CD4-positive, alpha-beta memory T cell (primary cell): Measurements from ENCODE around the gene SSBP4. TPM values are rescaled to one million over a fixed set of nuclear protein-coding genes. Genes with fewer than 3 reads are reported as not detected.

Experiments used
- CTCF ChIA-PET: fragments of 350-600 bp; sonication (Branson Sonifier 250); formaldehyde crosslinking; loops from one replicate; lab custom pipeline; 2021; ENCODE audit warnings: inconsistent platforms; ENCODE audit not compliant: partially characterized antibody; lab: Charles Lee
- POLR2A ChIA-PET: fragments of 350-600 bp; sonication (Branson Sonifier 250); formaldehyde crosslinking; loops from one replicate; lab custom pipeline; 2021; ENCODE audit not compliant: partially characterized antibody; lab: Charles Lee
- DNase-seq, 5 donors: peaks; one replicate each; pipeline versions ENCODE4 v3.0.0 to v3.0.0-alpha.2; 2020 to 2022; ENCODE audit warnings: mixed read lengths in 1 of 5
- H3K27ac ChIP-seq: one replicate; pipeline ENCODE4 v1.7.0; 2013; ENCODE audit warnings: low read depth, low read length
- H3K27me3 ChIP-seq: 2 replicates; pipeline ENCODE4 v1.7.0; 2013; ENCODE audit warnings: mild to moderate bottlenecking, low read length, moderate library complexity; ENCODE audit not compliant: insufficient read depth
- H3K36me3 ChIP-seq: 2 replicates; pipeline ENCODE4 v1.7.0; 2013; ENCODE audit warnings: mild to moderate bottlenecking, low read length, moderate library complexity; ENCODE audit not compliant: insufficient read depth
- H3K4me1 ChIP-seq: 2 replicates; pipeline ENCODE4 v1.7.0; 2013; ENCODE audit warnings: mild to moderate bottlenecking, low read length, moderate library complexity; ENCODE audit not compliant: insufficient read depth
- H3K4me3 ChIP-seq, 2 donors: one replicate each; pipeline ENCODE4 v1.7.0; 2013; ENCODE audit warnings: low read length in 2 of 2, mild to moderate bottlenecking in 1 of 2
- H3K9me3 ChIP-seq, 2 donors: one replicate each; pipeline ENCODE4 v1.7.0; 2013; ENCODE audit warnings: low read length in 2 of 2, control low read depth in 1 of 2; ENCODE audit not compliant: control insufficient read depth in 1 of 2
- H3K27ac Mint-ChIP-seq, 7 donors: one replicate each; pipeline ENCODE4 v1.8.0; 2020 to 2021; ENCODE audit warnings: mixed read lengths in 7 of 7, mild to moderate bottlenecking in 6 of 7, inconsistent platforms in 3 of 7, moderate library complexity in 3 of 7
- H3K27me3 Mint-ChIP-seq, 2 donors: one replicate each; pipeline ENCODE4 v1.8.0; 2020 to 2021; ENCODE audit warnings: mixed read lengths in 2 of 2
- H3K36me3 Mint-ChIP-seq, 2 donors: one replicate each; pipeline ENCODE4 v1.8.0; 2020 to 2021; ENCODE audit warnings: mixed read lengths in 2 of 2, inconsistent platforms in 1 of 2, mild to moderate bottlenecking in 1 of 2
- H3K4me1 Mint-ChIP-seq, 4 donors: one replicate each; pipeline ENCODE4 v1.8.0; 2020 to 2021; ENCODE audit warnings: mixed read lengths in 4 of 4, mild to moderate bottlenecking in 1 of 4
- H3K4me3 Mint-ChIP-seq, 8 donors: one replicate each; pipeline ENCODE4 v1.8.0; 2020 to 2021; ENCODE audit warnings: mixed read lengths in 8 of 8, mild to moderate bottlenecking in 7 of 8, moderate library complexity in 6 of 8, inconsistent platforms in 3 of 8
- H3K9me3 Mint-ChIP-seq, 8 donors: one replicate each; pipeline ENCODE4 v1.8.0; 2020 to 2021; ENCODE audit warnings: mixed read lengths in 8 of 8, mild to moderate bottlenecking in 5 of 8, inconsistent platforms in 3 of 8, moderate library complexity in 1 of 8
- intact Hi-C: fragments of 100-400 bp; cut with micrococcal nuclease; formaldehyde crosslinking; loops from one replicate; pipeline ENCODE4 v1.15.1; 2023
- polyA plus RNA-seq, 2 donors: library from polyadenylated mRNA; unstranded; fragments of 300-500 nt; fragmentation: Illumina TruSeq; gene quantifications; one replicate each; pipeline ENCODE4 v1.2.3, GENCODE V29; 2021
- total RNA-seq, 2 experiments: library from RNA; stranded (reverse); gene quantifications; one replicate each; pipeline ENCODE4 v1.2.3, GENCODE V29; 2021

Gene SSBP4
- total and polyA plus RNA-seq, 4 experiments from 2014 or later: 71.3 to 108 (median 77.4) TPM

- peak overlapping the region; percentile 70 for H3K27ac ChIP-seq
- no peaks in the 10 kb centered on the region for H3K9me3 ChIP-seq
- no peaks in the 10 kb centered on the region for H3K36me3 ChIP-seq
- ChIA-PET POLR2A (interaction anchor here (1.2 to 13.3 kb wide), 4 partner anchors 10 to 140 kb away, joined by 3 to 238 read pairs (median 64); partner anchors contain the start of genes ELL, ISYNA1 and JUND), CTCF (interaction anchor here (1.0 to 5.0 kb wide), 4 partner anchors 10 to 229 kb away, joined by 3 to 29 read pairs (median 18); partner anchors contain the start of gene JUND)
- peaks cover 2 to 5% of the 10 kb centered on the region in 2 donors for H3K27me3 Mint-ChIP-seq
- peak overlapping the region in 1 of 2 donors; percentile 64 for H3K4me3 ChIP-seq
- intact Hi-C loops: no loop called here
- H3K9me3 Mint-ChIP-seq: peaks cover 0 to 5% (median 0%) of the 10 kb centered on the region in 8 donors
- peaks cover 0 to 14% of the 10 kb centered on the region in 2 donors for H3K36me3 Mint-ChIP-seq
- H3K27me3 ChIP-seq: no peaks in the 10 kb centered on the region
- H3K27ac Mint-ChIP-seq: peak overlapping the region; percentile 96 to 98 (median 97)
- peaks cover 58 to 87% (median 76%) of the 10 kb centered on the region in 4 donors for H3K4me1 Mint-ChIP-seq
- DNase-seq: peak in 1 of 5 donors; percentile 44
- H3K4me3 Mint-ChIP-seq: peak overlapping the region; percentile 92 to 96 (median 94)
- H3K4me1 ChIP-seq: peaks cover 87% of the 10 kb centered on the region
Observed at GRCh38 chr19:18420930-18421329, 1.7 kb downstream of the SSBP4 start.

DNA sequence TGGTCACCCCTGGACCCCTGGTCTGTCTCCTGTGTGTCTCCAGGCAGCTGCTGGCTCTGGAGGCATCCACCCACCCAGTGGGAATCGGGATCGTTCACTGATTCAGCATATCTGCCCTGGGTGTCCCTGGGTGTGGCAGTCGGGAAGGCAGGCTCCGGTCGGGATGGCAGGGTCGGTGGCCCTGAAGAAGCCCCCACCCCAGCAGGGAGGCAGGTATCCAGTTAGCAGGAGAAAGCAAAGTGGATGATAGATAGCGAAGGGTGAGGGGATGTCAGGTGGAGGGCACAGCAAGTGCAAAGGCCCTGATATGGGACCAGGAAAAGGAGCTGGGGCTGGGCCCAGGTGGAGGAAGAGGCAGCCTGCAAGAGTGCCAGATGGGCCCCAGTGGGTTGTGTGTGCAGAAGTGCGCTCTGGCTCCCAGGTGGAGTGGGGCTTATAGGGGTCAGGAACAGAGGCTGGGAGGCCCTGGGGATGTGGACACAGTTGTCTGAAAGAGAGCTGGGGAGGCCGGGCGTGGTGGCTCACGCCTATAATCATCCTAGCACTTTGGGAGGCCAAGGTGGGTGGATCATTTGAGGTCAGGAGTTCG, 2.3 kb downstream of the SSBP4 start:
- Mint-ChIP-seq H3K4me1 (peaks cover 56 to 86% (median 73%) of the 10 kb centered on the region in 4 donors), H3K9me3 (peaks cover 0 to 5% (median 0%) of the 10 kb centered on the region in 8 donors), H3K36me3 (peaks cover 0 to 14% of the 10 kb centered on the region in 2 donors), H3K4me3 (peak overlapping the region; percentile 92 to 96 (median 94)), H3K27me3 (peaks cover under 1 to 5% of the 10 kb centered on the region in 2 donors), H3K27ac (peak overlapping the region; percentile 92 to 98 (median 96))
- H3K4me3 ChIP-seq: peak overlapping the region in 1 of 2 donors; percentile 64
- H3K27me3 ChIP-seq: no peaks in the 10 kb centered on the region
- CTCF ChIA-PET: interaction anchor here (0.9 to 5.0 kb wide), 4 partner anchors 10 to 426 kb away, joined by 3 to 29 read pairs (median 12); partner anchors contain the start of gene JUND
- H3K36me3 ChIP-seq: no peaks in the 10 kb centered on the region
- peak overlapping the region; percentile 70 for H3K27ac ChIP-seq
- DNase-seq: peak in 1 of 5 donors; percentile 44
- H3K9me3 ChIP-seq: no peaks in the 10 kb centered on the region
- peaks cover 87% of the 10 kb centered on the region for H3K4me1 ChIP-seq
- intact Hi-C loops: no loop called here
- POLR2A ChIA-PET: interaction anchor here (1.2 to 13.3 kb wide), 6 partner anchors 8 to 141 kb away, joined by 4 to 238 read pairs (median 10); partner anchors contain the start of genes ELL, ISYNA1 and JUND

DNA sequence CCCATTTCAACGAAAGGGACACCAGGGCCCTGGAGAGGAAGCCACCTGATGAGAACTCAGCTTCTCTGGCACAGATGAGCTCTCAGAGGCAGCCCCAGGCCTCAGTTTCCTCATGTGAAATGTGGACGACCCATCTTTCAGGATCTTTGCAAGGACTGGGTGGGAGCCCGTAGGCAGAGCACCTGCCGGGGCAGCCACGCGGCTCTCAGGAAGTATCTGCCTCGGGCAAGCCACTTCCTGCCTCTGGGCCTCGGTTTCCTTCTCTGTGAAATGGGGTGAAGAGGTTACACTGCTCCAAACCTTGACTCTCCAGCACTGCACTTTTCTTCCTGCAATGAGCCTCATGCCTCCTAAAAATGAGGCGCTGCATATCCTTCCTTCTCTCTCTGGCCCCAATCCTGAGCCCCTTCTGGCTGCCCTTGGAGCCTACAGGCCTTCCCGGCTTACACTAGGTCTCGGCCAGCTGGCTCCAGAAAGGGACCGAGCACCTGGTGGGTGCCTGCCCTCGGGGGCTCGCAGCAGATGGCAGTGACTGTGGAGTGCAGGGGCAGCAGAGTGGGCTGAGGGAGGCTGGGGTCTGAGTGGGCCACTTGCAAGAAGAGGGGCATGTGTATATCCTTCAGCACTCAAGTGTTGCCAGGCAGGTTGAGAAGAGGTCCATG, 3.5 kb downstream of the SSBP4 start:
- peak overlapping the region in 1 of 2 donors; percentile 41 for H3K4me3 ChIP-seq

GRCh38 chr19:18423258-18424020, 4.2 kb downstream of the SSBP4 start:
- Mint-ChIP-seq H3K4me3 (peak overlapping the region; percentile 11 to 96 (median 94)), H3K27me3 (peaks cover 0 to 4% of the 10 kb centered on the region in 2 donors), H3K36me3 (peaks cover 0 to 14% of the 10 kb centered on the region in 2 donors), H3K9me3 (peaks cover 0 to 2% (median 0%) of the 10 kb centered on the region in 8 donors), H3K4me1 (peaks cover 44 to 77% (median 63%) of the 10 kb centered on the region in 4 donors), H3K27ac (peak overlapping the region; percentile 78 to 97 (median 92))
- H3K9me3 ChIP-seq: no peaks in the 10 kb centered on the region
- peaks cover 83% of the 10 kb centered on the region for H3K4me1 ChIP-seq
- CTCF ChIA-PET: interaction anchor here (0.6 to 3.5 kb wide), 4 partner anchors 12 to 165 kb away, joined by 3 to 21 read pairs (median 3); partner anchors contain the start of gene REX1BD
- peak overlapping the region in 1 of 2 donors; percentile 24 for H3K4me3 ChIP-seq
- peak overlapping the region; percentile 70 for H3K27ac ChIP-seq
- POLR2A ChIA-PET: interaction anchor here (1.1 to 13.3 kb wide), 6 partner anchors 10 to 143 kb away, joined by 3 to 238 read pairs (median 11); partner anchors contain the start of genes ELL, ISYNA1 and JUND
- peak in 1 of 5 donors; percentile 41 for DNase-seq
- no peaks in the 10 kb centered on the region for H3K36me3 ChIP-seq
- no peaks in the 10 kb centered on the region for H3K27me3 ChIP-seq
- intact Hi-C loops: no loop called here

More for the DNA sequence above, 3.5 kb downstream of the SSBP4 start:
- H3K36me3 Mint-ChIP-seq: peaks cover 0 to 14% of the 10 kb centered on the region in 2 donors
- ChIA-PET POLR2A (interaction anchor here (1.2 to 13.3 kb wide), 7 partner anchors 9 to 142 kb away, joined by 3 to 238 read pairs (median 4); partner anchors contain the start of genes ELL, ISYNA1 and JUND), CTCF (interaction anchor here (0.9 to 5.0 kb wide), 6 partner anchors 11 to 425 kb away, joined by 3 to 29 read pairs (median 3); partner anchors contain the start of genes JUND and REX1BD)
- no peaks in the 10 kb centered on the region for H3K9me3 ChIP-seq
- H3K4me3 Mint-ChIP-seq: peak overlapping the region; percentile 77 to 96 (median 94)
- peak overlapping the region; percentile 87 to 97 (median 92) for H3K27ac Mint-ChIP-seq
- H3K4me1 Mint-ChIP-seq: peaks cover 51 to 82% (median 70%) of the 10 kb centered on the region in 4 donors
- H3K27me3 ChIP-seq: no peaks in the 10 kb centered on the region
- H3K4me1 ChIP-seq: peaks cover 86% of the 10 kb centered on the region
- intact Hi-C loops: no loop called here
- no peaks in the 10 kb centered on the region for H3K36me3 ChIP-seq
- peak overlapping the region; percentile 70 for H3K27ac ChIP-seq
- H3K9me3 Mint-ChIP-seq: peaks cover 0 to 5% (median 0%) of the 10 kb centered on the region in 8 donors
- peak in 4 of 5 donors; percentile 50 to 66 (median 58) for DNase-seq
- peaks cover 0 to 5% of the 10 kb centered on the region in 2 donors for H3K27me3 Mint-ChIP-seq

DNA sequence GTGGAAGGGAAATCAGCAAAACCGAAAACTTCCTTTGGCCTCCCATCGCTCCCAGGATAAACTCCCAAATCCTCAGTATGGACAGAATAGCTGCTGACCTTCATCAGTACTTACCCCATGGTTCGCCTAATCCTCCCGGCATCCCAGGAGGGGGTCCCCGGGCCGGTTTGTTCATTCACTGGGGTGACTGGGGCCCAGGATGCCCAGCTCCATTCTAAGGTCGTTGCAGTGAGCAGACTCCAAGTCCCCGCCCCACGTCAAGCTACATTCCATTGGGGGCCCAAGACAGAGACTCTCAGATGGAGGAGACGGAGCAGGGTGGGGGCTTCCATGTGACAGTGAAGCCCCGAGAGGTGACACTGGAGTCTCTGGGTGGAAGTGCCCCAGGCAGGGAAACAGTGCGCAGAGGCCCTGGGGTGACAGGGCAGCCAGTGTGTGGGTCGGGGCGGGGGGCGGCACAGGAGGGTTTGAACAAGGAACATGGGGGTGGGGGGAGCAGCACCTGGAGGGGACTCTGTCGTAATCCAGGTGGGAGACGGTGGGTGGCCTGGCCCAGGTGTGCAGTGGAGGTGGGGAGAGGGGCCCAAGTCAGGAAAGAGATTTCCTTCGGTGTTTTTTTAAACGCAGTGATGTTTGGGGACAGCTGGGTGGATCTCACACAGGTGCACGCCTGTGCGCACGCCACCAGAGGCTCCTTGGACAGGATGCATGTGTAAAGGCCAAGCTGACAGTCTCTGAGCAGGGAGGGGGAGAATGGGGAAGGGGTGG, 5.1 kb downstream of the SSBP4 start:
- intact Hi-C loops: no loop called here
- ChIA-PET CTCF (interaction anchor here (0.7 to 3.5 kb wide), 3 partner anchors 13 to 423 kb away, joined by 3 to 21 read pairs (median 3); no protein-coding TSS in a partner anchor), POLR2A (interaction anchor here (1.1 to 13.3 kb wide), 6 partner anchors 8 to 495 kb away, joined by 3 to 238 read pairs (median 6); partner anchors contain the start of genes COPE, DDX49, ELL and ISYNA1)
- no peaks in the 10 kb centered on the region for H3K9me3 ChIP-seq
- peak overlapping the region in 7 of 8 donors; percentile 8 to 59 (median 45) for H3K4me3 Mint-ChIP-seq
- no peaks in the 10 kb centered on the region for H3K9me3 Mint-ChIP-seq
- no peaks in the 10 kb centered on the region for H3K27me3 Mint-ChIP-seq
- H3K36me3 ChIP-seq: no peaks in the 10 kb centered on the region
- H3K4me1 ChIP-seq: peaks cover 80% of the 10 kb centered on the region
- H3K4me3 ChIP-seq: no peak overlapping the region
- peak overlapping the region in 6 of 7 donors; percentile 46 to 97 (median 78) for H3K27ac Mint-ChIP-seq
- peak in 1 of 5 donors; percentile 38 for DNase-seq
- peaks cover 38 to 76% (median 58%) of the 10 kb centered on the region in 4 donors for H3K4me1 Mint-ChIP-seq
- no peaks in the 10 kb centered on the region for H3K27me3 ChIP-seq
- H3K36me3 Mint-ChIP-seq: peaks cover 0 to 9% of the 10 kb centered on the region in 2 donors
- H3K27ac ChIP-seq: peak overlapping the region; percentile 70
